ENCODE results near the gene NEO1. TPM values are rescaled to one million over a fixed set of nuclear protein-coding genes. Genes with fewer than 3 reads are reported as not detected.

The NEO1 gene
- total RNA-seq, 1 experiment from 2014 or later = 41.8 TPM

GRCh38 chr15:73019154-73019553 is 33.1 kb upstream of the NEO1 start:
- no peak overlapping the region for H3K27ac Mint-ChIP-seq

More at GRCh38 chr15:73019154-73019553, 33.1 kb upstream of the NEO1 start:
- H3K9me3 Mint-ChIP-seq = no peaks in the 10 kb centered on the region
- Histone ChIP-seq H3K79me2 (ENCODE audit: insufficient read depth, low read length) (no peaks in the 10 kb centered on the region), H3K27ac (ENCODE audit: insufficient read length, low read depth, low read length) (no peak overlapping the region), H3K79me1 (ENCODE audit: insufficient read depth, low read depth, low read length, poor library complexity, severe bottlenecking) (no peaks in the 10 kb centered on the region), H2BK120ac (ENCODE audit: low read depth, low read length, poor library complexity, severe bottlenecking) (no peak overlapping the region), H4K5ac (ENCODE audit: insufficient read length, low read depth, low read length) (no peak overlapping the region), H3K4ac (ENCODE audit: low read depth, low read length) (no peak overlapping the region), H3K18ac (ENCODE audit: insufficient read length, low read depth, low read length) (no peak overlapping the region), H3K9ac (ENCODE audit: extremely low read depth, insufficient read length, low read length) (no peak overlapping the region), H3K14ac (ENCODE audit: insufficient read depth, low read length) (no peak overlapping the region), H3K9me3 (ENCODE audit: control insufficient read depth, low read depth, low read length) (no peaks in the 10 kb centered on the region), H3K56ac (ENCODE audit: insufficient read length, low read depth, low read length) (no peak overlapping the region), H2BK20ac (ENCODE audit: low read depth, low read length, poor library complexity, severe bottlenecking) (no peak overlapping the region), H2AFZ (ENCODE audit: low read length) (no peak overlapping the region), H3K23ac (ENCODE audit: insufficient read length, low read depth, low read length) (no peak overlapping the region), H3K4me2 (ENCODE audit: insufficient read depth, insufficient read length, low read length) (no peak overlapping the region), H3K4me1 (ENCODE audit: insufficient read depth, low read length) (peaks cover 4% of the 10 kb centered on the region), H2AK5ac (ENCODE audit: insufficient read length, low read length) (no peak overlapping the region), H4K91ac (ENCODE audit: insufficient read length, low read depth, low read length) (no peak overlapping the region), H4K20me1 (ENCODE audit: control insufficient read depth, insufficient read depth, insufficient read length) (no peaks in the 10 kb centered on the region), H2BK15ac (ENCODE audit: low read depth, low read length) (no peak overlapping the region), H3K23me2 (ENCODE audit: insufficient read length, low read depth, low read length, poor library complexity, severe bottlenecking) (no peaks in the 10 kb centered on the region), H4K8ac (replicated peaks; ENCODE audit: insufficient read length, low read depth, low read length) (no peak overlapping the region), H3K27me3 (ENCODE audit: insufficient read depth, low read length) (no peaks in the 10 kb centered on the region), H2BK12ac (ENCODE audit: insufficient read length, low read depth, low read length) (no peak overlapping the region), H3T11ph (ENCODE audit: low read length) (no peak overlapping the region), H2BK5ac (ENCODE audit: insufficient read length, low read length) (peak overlapping the region; percentile 55)
- H3K27me3 Mint-ChIP-seq (ENCODE audit: low read depth) = peaks cover 1% of the 10 kb centered on the region
- DNase-seq = no peak
- TF ChIP-seq CTCF (conservative IDR thresholded peaks at IDR 0.05) = no peak
- H3K4me1 Mint-ChIP-seq = peaks cover 46 to 53% of the 10 kb centered on the region in 2 experiments
- no peak overlapping the region for H3K4me3 Mint-ChIP-seq
- WGBS (ENCODE audit: extremely low coverage, insufficient read length, low lambda C conversion rate) = no CpG with 5 or more reads among the region's 3 CpGs
- H3K36me3 Mint-ChIP-seq (ENCODE audit: insufficient read depth in 1 of 3, low read depth in 3 of 3) = no peaks in the 10 kb centered on the region

All from H9 (cell line).